ENCODE results near the gene MEGF8.

MEGF8 gene

GRCh38 chr19:42357290-42357689 lies 31.9 kb downstream of the MEGF8 start:
- DNase-seq (ENCODE audit: low spot score), result no peak

DNA sequence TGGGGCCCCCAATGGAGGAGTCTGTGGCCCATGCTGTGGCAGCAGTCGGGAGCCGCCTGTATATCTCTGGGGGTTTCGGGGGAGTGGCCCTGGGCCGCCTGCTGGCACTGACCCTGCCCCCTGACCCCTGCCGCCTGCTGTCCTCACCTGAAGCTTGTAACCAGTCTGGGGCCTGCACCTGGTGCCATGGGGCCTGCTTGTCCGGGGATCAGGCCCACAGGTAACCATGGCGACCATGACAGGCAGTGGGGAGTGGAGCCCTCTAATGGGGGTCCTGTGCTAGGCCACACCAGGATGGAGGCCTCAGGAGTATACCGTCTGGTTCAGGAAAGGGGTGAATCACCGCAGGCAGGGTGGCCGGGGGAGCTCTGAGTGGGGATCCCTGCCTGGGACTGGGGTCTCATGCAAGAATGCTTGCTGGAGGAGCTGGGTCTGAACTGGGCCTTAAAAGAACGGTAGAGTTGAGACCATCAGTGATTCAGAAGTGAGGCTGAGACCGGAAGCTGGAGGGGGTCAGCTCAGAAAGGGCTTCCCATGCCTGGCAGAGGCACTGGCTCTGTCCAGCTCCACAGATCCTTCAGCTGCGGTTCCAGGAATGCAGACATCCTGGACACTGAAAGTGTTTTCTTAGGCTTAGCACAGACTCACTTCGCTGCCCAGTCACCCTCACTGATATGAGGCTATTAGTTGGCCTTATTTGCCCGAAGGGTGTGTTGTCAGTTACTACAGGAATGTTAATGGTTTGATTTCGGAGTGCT lies 35.5 kb downstream of the MEGF8 start:
- DNase-seq (ENCODE audit: low spot score), result no peak

GRCh38 chr19:42361545-42361910 lies 36.1 kb downstream of the MEGF8 start:
- no peak for DNase-seq (ENCODE audit: low spot score)

DNA sequence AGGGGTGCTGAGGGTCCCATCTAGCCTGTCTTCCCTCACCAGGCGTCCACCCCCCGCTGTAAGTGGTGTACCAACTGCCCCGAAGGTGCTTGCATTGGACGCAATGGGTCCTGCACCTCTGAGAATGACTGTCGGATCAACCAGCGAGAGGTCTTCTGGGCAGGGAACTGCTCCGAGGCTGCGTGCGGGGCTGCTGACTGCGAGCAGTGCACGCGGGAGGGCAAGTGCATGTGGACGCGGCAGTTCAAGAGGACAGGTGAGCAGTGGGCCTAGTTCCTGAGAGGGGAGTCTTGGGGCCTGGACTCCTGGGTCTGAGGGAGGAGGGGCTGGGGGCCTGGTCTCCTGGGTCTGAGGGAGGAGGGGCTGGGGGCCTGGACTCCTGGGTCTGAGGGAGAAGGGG lies 36.9 kb downstream of the MEGF8 start:
- DNase-seq (ENCODE audit: low spot score), result no peak

DNA sequence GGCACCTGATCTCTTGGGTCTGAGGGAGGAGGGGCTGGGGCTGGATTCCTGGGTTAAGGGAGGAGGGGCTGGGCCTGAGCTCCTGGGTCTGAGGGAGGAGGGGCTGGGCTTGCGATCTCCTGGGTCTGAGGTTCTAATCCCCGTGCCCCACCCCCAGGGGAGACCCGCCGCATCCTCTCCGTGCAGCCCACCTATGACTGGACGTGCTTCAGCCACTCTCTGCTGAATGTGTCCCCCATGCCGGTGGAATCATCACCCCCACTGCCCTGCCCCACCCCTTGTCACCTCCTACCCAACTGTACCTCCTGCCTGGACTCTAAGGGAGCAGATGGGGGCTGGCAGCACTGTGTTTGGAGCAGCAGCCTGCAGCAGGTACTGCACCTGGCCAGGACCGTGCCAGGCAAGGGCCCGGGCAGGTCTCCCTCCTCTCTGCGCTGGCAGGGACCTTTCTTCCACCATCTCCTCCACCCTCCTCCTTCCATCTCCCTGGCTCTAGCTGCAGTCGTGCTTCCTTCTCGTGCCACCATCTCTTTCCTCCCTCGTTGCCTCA lies 37.5 kb downstream of the MEGF8 start:
- DNase-seq (ENCODE audit: low spot score), result no peak

DNA sequence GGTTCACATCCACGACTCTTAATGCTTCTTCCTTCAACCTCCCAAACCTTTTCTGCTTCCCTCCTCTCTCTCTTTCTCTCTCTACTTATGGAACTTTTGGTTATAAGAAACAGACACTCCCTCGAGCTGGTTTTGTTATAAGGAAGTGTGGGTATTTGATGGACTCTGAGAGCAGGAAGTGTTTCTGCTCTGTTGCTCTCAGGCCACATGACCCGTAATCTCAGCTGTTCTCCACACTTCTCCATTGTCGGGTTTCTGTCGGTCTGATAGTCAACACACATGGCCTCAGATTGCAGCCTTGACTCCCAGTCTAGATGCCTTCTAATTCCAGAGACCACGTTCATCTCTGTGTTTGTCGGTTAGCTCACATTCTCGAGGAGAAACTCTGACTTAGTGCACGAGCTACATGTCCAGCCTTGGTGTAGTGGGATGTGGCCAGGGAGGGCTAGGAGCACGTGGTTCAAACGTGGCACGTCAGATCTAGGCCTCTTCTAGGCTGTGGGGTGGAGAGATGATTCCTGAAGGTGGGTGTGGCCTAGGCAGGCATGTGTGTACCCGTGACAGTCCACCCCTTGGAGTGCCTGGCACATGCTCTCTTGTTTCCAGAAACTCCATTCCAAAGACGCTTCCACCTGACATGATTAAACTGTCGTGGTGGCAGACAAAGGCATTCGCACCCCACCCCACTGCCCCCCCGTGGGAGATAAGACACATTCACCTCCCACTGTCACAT lies 38.3 kb downstream of the MEGF8 start:
- no peak for DNase-seq (ENCODE audit: low spot score)

DNA sequence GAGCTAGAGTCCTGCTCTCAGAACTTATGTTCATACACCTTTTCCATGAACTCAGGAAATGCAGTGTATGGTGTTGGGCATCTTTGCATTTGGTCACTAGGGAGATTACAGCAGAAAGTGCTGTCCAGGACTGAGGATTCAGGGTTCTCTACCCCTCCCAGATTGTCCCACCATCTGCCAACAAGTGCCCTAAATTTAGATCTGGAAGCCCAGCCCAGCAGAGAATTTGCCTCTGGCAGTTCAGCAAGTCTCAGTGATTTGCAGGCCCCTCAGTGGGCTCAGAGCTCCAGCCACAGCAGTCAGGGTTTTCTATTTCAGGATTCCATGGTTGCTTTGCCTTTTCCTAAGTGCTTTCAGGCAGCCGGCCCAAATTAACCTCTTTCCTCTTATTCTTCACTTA lies 41.2 kb downstream of the MEGF8 start:
- DNase-seq (ENCODE audit: low spot score), result no peak

- no peak for DNase-seq (ENCODE audit: low spot score)
Measured at GRCh38 chr19:42367929-42368328, 42.5 kb downstream of the MEGF8 start.

DNA sequence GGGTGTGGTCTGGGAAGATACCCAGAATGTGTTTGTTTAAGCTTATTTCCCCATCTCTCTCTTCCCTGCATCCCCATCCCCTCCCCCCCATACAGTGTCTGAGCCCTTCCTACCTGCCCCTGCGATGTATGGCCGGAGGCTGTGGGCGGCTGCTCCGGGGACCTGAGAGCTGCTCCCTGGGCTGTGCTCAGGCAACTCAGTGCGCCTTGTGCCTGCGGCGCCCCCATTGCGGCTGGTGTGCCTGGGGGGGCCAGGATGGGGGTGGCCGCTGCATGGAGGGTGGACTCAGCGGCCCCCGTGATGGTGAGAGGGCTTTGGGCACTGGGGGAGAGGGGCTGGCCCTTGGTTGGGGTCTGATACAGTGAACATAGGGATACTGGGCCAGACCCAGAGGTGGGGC lies 42.9 kb downstream of the MEGF8 start:
- no peak for DNase-seq (ENCODE audit: low spot score)

DNA sequence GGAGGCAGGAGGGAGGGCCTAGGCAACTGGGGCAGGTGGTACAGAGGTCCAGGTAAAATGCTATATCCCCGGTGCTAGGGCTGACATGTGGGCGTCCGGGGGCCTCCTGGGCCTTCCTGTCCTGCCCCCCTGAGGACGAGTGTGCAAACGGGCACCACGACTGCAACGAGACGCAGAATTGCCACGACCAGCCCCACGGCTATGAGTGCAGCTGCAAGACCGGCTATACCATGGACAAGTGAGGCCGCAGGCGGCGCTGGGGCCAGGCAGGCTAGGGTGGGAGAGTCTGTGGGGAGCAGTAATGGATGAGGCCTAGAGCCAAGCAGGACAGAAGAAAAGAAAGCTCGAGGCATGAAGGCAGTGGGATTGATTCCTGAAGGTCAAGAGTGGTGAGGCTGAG lies 43.3 kb downstream of the MEGF8 start:
- DNase-seq (ENCODE audit: low spot score), result no peak

- DNase-seq (ENCODE audit: low spot score), result no peak
Measured at GRCh38 chr19:42369433-42370067, 44.1 kb downstream of the MEGF8 start.

DNA sequence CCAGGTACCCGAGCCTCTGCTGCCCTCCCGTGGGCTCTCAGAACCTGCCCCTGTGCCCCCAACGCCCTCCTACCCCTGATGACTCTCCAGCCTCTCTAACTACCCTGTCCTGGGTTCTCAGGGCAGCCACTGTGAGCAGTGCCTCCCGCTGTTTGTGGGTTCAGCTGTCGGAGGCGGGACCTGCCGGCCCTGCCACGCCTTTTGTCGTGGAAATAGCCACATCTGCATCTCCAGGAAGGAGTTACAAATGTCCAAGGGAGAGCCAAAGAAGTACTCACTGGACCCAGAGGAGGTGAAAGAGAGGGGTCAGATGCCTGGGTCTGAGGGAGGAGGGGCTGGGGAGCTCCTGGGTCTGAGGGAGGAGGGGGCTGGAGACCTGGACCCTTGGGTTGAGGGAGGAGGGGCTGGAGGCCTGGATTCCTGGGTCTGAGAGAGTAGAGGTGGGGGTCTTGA lies 44.7 kb downstream of the MEGF8 start:
- DNase-seq (ENCODE audit: low spot score), result no peak

DNA sequence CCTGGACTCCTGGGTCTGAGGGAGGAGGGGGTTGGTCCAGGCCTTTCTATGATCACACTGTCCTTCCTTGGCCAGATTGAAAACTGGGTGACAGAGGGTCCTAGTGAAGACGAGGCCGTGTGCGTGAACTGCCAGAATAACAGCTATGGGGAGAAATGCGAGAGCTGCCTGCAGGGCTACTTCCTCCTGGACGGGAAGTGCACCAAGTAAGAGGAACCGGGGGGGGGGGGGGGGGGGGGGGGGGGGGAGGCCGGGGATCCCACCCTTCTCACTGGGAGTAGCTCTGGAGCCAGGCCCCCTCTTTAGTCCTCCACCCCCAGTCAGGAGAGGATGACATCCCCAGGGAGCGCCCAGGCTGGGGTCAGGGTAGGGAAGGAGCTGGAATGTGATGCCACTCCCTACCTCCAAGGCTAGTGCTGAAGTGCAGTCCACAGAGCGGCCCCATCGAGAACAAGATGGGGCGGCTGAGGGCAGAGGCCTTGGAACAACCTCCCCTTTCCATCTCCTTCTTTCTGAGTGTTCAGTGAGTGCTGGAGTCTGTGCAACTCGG lies 45.3 kb downstream of the MEGF8 start:
- DNase-seq (ENCODE audit: low spot score), result no peak

DNA sequence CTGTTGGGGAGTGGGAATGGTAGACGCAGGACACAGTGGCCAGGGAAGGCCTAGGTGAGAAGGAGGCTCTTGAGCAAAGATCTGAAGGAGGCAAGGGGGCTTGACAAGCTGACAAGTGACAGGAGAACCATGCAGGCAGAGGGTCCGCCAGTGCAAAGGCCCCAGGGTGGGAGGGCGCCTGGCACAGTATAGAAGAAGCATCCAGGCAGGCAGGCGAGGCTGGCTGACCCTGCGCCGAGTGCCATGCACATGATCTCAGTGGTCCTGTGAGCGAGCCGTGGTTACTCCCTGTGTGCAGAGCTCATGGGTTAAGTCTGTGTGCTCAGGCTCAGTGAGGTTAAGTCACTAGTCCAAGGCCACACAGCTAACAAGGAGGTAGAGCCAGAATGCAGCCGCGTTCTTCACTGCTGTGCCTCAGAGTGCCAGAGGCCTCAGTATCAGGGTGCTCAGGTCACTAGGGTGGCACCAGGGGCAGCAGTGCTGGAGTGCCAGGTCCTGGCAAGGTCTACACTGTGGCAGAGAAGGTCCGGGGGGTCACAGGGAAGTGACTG lies 49.5 kb downstream of the MEGF8 start:
- DNase-seq (ENCODE audit: low spot score), result no peak

- no peak for DNase-seq (ENCODE audit: low spot score)
Measured at GRCh38 chr19:42375415-42376176, 50.2 kb downstream of the MEGF8 start.

DNA sequence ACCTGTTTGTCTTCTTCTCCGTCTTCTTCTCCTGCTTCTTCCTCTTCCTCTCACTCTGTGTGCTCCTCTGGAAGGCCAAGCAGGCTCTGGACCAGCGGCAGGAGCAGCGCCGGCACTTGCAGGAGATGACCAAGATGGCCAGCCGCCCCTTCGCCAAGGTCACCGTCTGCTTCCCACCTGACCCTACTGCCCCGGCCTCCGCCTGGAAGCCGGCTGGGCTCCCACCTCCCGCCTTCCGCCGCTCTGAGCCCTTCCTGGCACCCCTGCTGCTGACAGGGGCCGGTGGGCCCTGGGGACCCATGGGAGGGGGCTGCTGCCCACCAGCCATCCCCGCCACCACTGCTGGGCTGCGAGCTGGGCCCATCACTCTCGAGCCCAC lies 50.7 kb downstream of the MEGF8 start:
- DNase-seq (ENCODE audit: low spot score), result no peak

GRCh38 chr19:42378225-42379215 lies 53.1 kb downstream of the MEGF8 start:
- DNase-seq (ENCODE audit: low spot score), result no peak

DNA sequence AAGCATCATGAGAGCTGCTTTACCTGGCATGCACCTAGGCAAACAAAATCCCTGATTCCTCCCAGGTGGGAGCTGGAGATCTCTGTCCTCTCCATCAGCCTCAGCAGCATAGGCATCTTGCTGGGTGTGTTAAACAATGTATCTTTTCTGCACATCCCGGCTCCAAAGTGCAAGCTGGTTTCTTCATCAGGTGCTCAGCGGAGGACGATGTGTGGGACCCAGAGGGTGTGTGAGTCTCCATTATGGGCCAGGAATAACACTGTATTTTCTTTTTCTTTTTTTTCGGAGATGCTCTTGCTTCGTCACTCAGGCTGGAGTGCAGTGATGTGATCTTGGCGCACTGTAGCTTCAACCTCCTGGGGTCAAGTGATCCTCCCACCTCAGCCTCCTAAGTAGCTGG lies 54.7 kb downstream of the MEGF8 start:
- no peak for DNase-seq (ENCODE audit: low spot score)

DNA sequence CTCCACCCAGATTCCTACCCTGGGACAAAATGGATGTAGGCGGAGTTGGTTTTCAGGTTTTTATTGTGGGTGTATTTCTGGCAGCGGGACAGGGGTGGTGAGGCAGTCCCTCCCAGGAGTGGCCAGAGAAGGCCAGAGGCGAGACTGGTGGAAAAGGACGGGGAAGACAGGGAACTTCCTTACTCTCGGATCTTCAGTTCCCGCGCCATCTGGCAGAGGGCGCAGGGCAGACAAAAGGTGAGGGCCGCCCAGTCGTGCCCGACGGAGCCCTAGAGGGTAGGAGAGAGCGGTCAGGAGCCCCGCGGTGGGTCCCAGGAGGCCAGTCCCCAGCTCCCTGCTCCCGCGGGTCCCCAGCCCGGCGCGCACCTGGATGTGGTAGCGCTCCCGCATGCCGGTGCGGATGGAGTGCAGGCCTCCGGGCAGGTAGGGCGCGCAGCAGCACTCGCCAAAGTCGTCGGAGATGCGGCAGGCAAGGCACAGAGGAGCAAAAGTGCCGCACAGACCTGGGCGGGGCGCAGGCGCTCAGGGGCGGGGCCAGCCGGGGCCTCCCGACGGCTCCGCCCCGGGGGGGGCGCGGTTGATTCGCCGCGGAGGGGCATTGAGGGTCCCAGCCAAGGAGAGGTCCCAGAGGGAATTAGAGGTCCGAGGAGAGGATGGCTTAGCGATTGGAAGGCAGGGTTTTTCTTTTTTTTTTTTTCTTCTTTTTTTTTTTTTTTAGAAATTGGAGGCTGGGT lies 61.7 kb downstream of the MEGF8 start:
- peak; percentile 54 for DNase-seq (ENCODE audit: low spot score)
